G401 (cell line): ENCODE results near the gene SPPL3. TPM values are rescaled to one million over a fixed set of nuclear protein-coding genes. Genes with fewer than 3 reads are reported as not detected.
"Not testable (repeated sequence)": the region's sequence is repeated elsewhere in the genome, so short reads cannot be mapped to it uniquely, and the experiment has no call there.

ENCODE experiments used
- DNase-seq: peaks from one replicate; pipeline ENCODE4 v3.0.0-alpha.2; 2015; ENCODE audit warnings: low spot score
- in situ Hi-C: cut with HindIII; loops from 2 replicates; pipeline ENCODE4 v1.10.0; 2016; ENCODE audit warnings: low sequenced_read_pairs, mixed read lengths
- total RNA-seq: library from RNA; depleted of rRNA; stranded (reverse); fragments of >200 nt; shearing (Covaris generic); gene quantifications from 2 replicates; pipeline ENCODE4 v1.2.3, GENCODE V29; 2014

Gene SPPL3
- total RNA-seq, 1 experiment from 2014 or later, result 12.2 TPM

GRCh38 chr12:120851944-120852343 lies 52.2 kb downstream of the SPPL3 start:
- in situ Hi-C loops, result no loop called here
- no peak for DNase-seq

- no peak for DNase-seq
- in situ Hi-C loops, result no loop called here
Measured at GRCh38 chr12:120851444-120851843, 52.7 kb downstream of the SPPL3 start.

GRCh38 chr12:120849765-120850164 lies 54.4 kb downstream of the SPPL3 start:
- DNase-seq, result no peak

GRCh38 chr12:120847814-120848213 lies 56.3 kb downstream of the SPPL3 start:
- no peak for DNase-seq
- in situ Hi-C loops, result no loop called here

More at GRCh38 chr12:120849765-120850164, 54.4 kb downstream of the SPPL3 start:
- in situ Hi-C loops, result no loop called here

GRCh38 chr12:120847392-120847791 lies 56.8 kb downstream of the SPPL3 start:
- no peak for DNase-seq
- in situ Hi-C loops, result no loop called here

- no peak for DNase-seq
- in situ Hi-C loops, result no loop called here
Measured at GRCh38 chr12:120846721-120847120, 57.4 kb downstream of the SPPL3 start.

- in situ Hi-C loops, result no loop called here
- DNase-seq, result no peak
Measured at GRCh38 chr12:120845696-120846095, 58.5 kb downstream of the SPPL3 start.

GRCh38 chr12:120844768-120845449 lies 59.2 kb downstream of the SPPL3 start:
- in situ Hi-C loops, result no loop called here
- no peak for DNase-seq

- in situ Hi-C loops, result no loop called here
- DNase-seq, result no peak
Measured at GRCh38 chr12:120844297-120844696, 59.9 kb downstream of the SPPL3 start.

GRCh38 chr12:120843472-120843871 lies 60.7 kb downstream of the SPPL3 start:
- in situ Hi-C loops, result no loop called here
- DNase-seq, result no peak

- in situ Hi-C loops, result no loop called here
- DNase-seq, result no peak
Measured at GRCh38 chr12:120842595-120842994, 61.6 kb downstream of the SPPL3 start.

GRCh38 chr12:120841525-120841924 lies 62.6 kb downstream of the SPPL3 start:
- in situ Hi-C loops, result no loop called here
- no peak for DNase-seq

GRCh38 chr12:120839503-120839902 lies 64.7 kb downstream of the SPPL3 start:
- no peak for DNase-seq
- in situ Hi-C loops, result no loop called here

GRCh38 chr12:120838629-120839383 lies 65.4 kb downstream of the SPPL3 start:
- DNase-seq, in situ Hi-C loops: not testable (repeated sequence)

GRCh38 chr12:120836114-120836684 lies 68.0 kb downstream of the SPPL3 start:
- peak; percentile 43 for DNase-seq
- in situ Hi-C loops, result no loop called here

- DNase-seq, result no peak
Measured at GRCh38 chr12:120835657-120836056, 68.5 kb downstream of the SPPL3 start.

GRCh38 chr12:120835304-120835612 lies 68.9 kb downstream of the SPPL3 start:
- no peak for DNase-seq
- in situ Hi-C loops, result no loop called here

More at GRCh38 chr12:120835657-120836056, 68.5 kb downstream of the SPPL3 start:
- in situ Hi-C loops, result no loop called here

GRCh38 chr12:120834489-120835303 lies 69.5 kb downstream of the SPPL3 start:
- DNase-seq, result no peak
- in situ Hi-C loops, result no loop called here

- DNase-seq, result no peak
- in situ Hi-C loops, result no loop called here
Measured at GRCh38 chr12:120833849-120834248, 70.3 kb downstream of the SPPL3 start.

GRCh38 chr12:120832737-120833136 lies 71.4 kb downstream of the SPPL3 start:
- in situ Hi-C loops, result no loop called here
- no peak for DNase-seq
